HepG2 (cell line): ENCODE data around the gene ATG7.

Source experiments
- AHR ChIP-seq: IDR thresholded peaks from 2 replicates; pipeline ENCODE4 v1.6.1; 2018; ENCODE audit warnings: missing genetic modification reagents, missing compliant biosample characterization
- FOSL1 ChIP-seq: sonication (generic); formaldehyde crosslinking; IDR thresholded peaks from 2 replicates; pipeline ENCODE4 v1.9.0; 2021; ENCODE audit warnings: missing genetic modification reagents, borderline replicate concordance
- HDAC1 ChIP-seq: sonication (generic); formaldehyde crosslinking; IDR thresholded peaks from 2 replicates; pipeline ENCODE4 v1.5.1; 2020; ENCODE audit warnings: mild to moderate bottlenecking, missing genetic modification reagents
- IKZF1 ChIP-seq: fragments of 450-650 bp; IDR thresholded peaks from 2 replicates; pipeline ENCODE4 v1.7.1; 2016
- KLF15 ChIP-seq: sonication (generic); formaldehyde crosslinking; IDR thresholded peaks from 2 replicates; pipeline ENCODE4 v1.8.1; 2023; ENCODE audit warnings: borderline replicate concordance, mild to moderate bottlenecking, inconsistent platforms, missing genetic modification reagents, mixed read lengths
- SMC3 ChIP-seq: IDR thresholded peaks from 2 replicates; pipeline ENCODE4 v1.6.1; 2011; ENCODE audit warnings: low read length, improper control_type of control experiment
- TCF7 ChIP-seq: sonication (generic); IDR thresholded peaks from 2 replicates; pipeline ENCODE4 v1.6.1; 2016; ENCODE audit warnings: antibody characterized with exemption, low read depth
- ZNF136 ChIP-seq: sonication (generic); formaldehyde crosslinking; IDR thresholded peaks from 2 replicates; pipeline ENCODE4 v1.8.1; 2022; ENCODE audit warnings: low read depth, mild to moderate bottlenecking, moderate library complexity, missing genetic modification reagents
- ZNF512 ChIP-seq: sonication (generic); formaldehyde crosslinking; IDR thresholded peaks from 2 replicates; pipeline ENCODE4 v1.4.0; 2020; ENCODE audit warnings: mild to moderate bottlenecking, missing genetic modification reagents
- ZNF841 ChIP-seq: sonication (generic); formaldehyde crosslinking; IDR thresholded peaks from 2 replicates; pipeline ENCODE4 v1.8.1; 2023; ENCODE audit warnings: missing genetic modification reagents, borderline replicate concordance
- TF ChIP-seq, protein P1 (sequence below): sonication (generic); formaldehyde crosslinking; IDR thresholded peaks from 2 replicates; pipeline ENCODE4 v1.4.0; 2020; ENCODE audit warnings: missing genetic modification reagents

- TF ChIP-seq AHR (CRISPR knock-in tag) (no peak), IKZF1 (no peak), KLF15 (CRISPR knock-in tag) (no peak), ZNF136 (no peak), TCF7 (no peak), ZNF841 (CRISPR knock-in tag) (no peak), SMC3 (no peak), ZNF512 (CRISPR knock-in tag) (no peak), FOSL1 (CRISPR knock-in tag) (no peak), HDAC1 (CRISPR knock-in tag) (no peak)
- TF ChIP-seq, protein P1, sequence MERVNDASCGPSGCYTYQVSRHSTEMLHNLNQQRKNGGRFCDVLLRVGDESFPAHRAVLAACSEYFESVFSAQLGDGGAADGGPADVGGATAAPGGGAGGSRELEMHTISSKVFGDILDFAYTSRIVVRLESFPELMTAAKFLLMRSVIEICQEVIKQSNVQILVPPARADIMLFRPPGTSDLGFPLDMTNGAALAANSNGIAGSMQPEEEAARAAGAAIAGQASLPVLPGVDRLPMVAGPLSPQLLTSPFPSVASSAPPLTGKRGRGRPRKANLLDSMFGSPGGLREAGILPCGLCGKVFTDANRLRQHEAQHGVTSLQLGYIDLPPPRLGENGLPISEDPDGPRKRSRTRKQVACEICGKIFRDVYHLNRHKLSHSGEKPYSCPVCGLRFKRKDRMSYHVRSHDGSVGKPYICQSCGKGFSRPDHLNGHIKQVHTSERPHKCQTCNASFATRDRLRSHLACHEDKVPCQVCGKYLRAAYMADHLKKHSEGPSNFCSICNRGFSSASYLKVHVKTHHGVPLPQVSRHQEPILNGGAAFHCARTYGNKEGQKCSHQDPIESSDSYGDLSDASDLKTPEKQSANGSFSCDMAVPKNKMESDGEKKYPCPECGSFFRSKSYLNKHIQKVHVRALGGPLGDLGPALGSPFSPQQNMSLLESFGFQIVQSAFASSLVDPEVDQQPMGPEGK (CRISPR knock-in tag): no peak
Measured at GRCh38 chr3:11559816-11560633, 287.8 kb downstream of the ATG7 start.
